B cell (primary cell): Measurements from ENCODE around the gene TOMM70. TPM values are rescaled to one million over a fixed set of nuclear protein-coding genes. Genes with fewer than 3 reads are reported as not detected.

ENCODE experiments used
- ATAC-seq: fragments of 200-7000 bp; cut with Tn5 transposase; one replicate; pipeline ENCODE4 v1.10.0; 2021; ENCODE audit warnings: low read depth, mild to moderate bottlenecking, moderate number of reproducible peaks, moderate library complexity
- CTCF ChIA-PET: fragments of 350-600 bp; sonication (Branson Sonifier 250); formaldehyde crosslinking; loops from one replicate; lab custom pipeline; 2021; ENCODE audit warnings: antibody characterized with exemption, inconsistent platforms; lab: Charles Lee
- POLR2A ChIA-PET: fragments of 350-600 bp; sonication (Branson Sonifier 250); formaldehyde crosslinking; loops from one replicate; lab custom pipeline; 2021; ENCODE audit warnings: antibody characterized with exemption; lab: Charles Lee
- DNase-seq: peaks from one replicate; pipeline ENCODE4 v3.0.0; 2013
- H2AFZ ChIP-seq: 2 replicates; pipeline ENCODE4 v1.6.1; 2012; ENCODE audit warnings: mild to moderate bottlenecking, low read depth, low read length; ENCODE audit not compliant: insufficient read depth, poor library complexity, severe bottlenecking
- H3K27ac ChIP-seq, 2 donors: 1 replicate in 1 of 2; 2 replicates in 1 of 2; pipeline ENCODE4 v1.5.1; 2012 to 2013; ENCODE audit warnings: low read length in 2 of 2, mild to moderate bottlenecking in 2 of 2, moderate library complexity in 1 of 2
- H3K27me3 ChIP-seq, 4 experiments: fragments of 200-600 bp in 1 of 4; sonication (generic) in 1 of 4; replicated peaks in 1 of 4; 1 replicate in 2 of 4; 2 replicates in 2 of 4; pipeline versions ENCODE4 v1.6.1 to v1.7.0; 2013 to 2016; ENCODE audit warnings: low read length in 3 of 4, mild to moderate bottlenecking in 2 of 4, mixed read lengths in 1 of 4, moderate library complexity in 1 of 4; ENCODE audit not compliant: insufficient read depth in 4 of 4, control insufficient read depth in 3 of 4; ENCODE audit errors: control extremely low read depth in 1 of 4
- H3K36me3 ChIP-seq, 2 experiments: replicated peaks in 1 of 2; 1 replicate in 1 of 2; 2 replicates in 1 of 2; pipeline versions ENCODE4 v1.6.1 to v1.7.1; 2013; ENCODE audit warnings: low read length in 1 of 2; ENCODE audit not compliant: insufficient read depth in 2 of 2, control insufficient read depth in 1 of 2; ENCODE audit errors: control extremely low read depth in 1 of 2, extremely low read depth in 1 of 2
- H3K4me1 ChIP-seq, 2 donors: fragments of 200-600 bp in 1 of 2; sonication (generic) in 1 of 2; 1 replicate in 1 of 2; 2 replicates in 1 of 2; pipeline versions ENCODE4 v1.5.1 to v1.6.1; 2013 to 2017; ENCODE audit warnings: low read length in 2 of 2; ENCODE audit not compliant: control insufficient read depth in 2 of 2, insufficient read depth in 2 of 2
- H3K4me2 ChIP-seq: replicated peaks from 2 replicates; pipeline ENCODE3; 2012; ENCODE audit warnings: mild to moderate bottlenecking, low read depth, low read length; ENCODE audit not compliant: poor library complexity, severe bottlenecking
- H3K4me3 ChIP-seq, 5 experiments: fragments of 200-600 bp in 1 of 5; sonication (generic) in 1 of 5; 1 replicate in 3 of 5; 2 replicates in 2 of 5; pipeline versions ENCODE4 v1.5.1 to v1.7.0; 2011 to 2016; ENCODE audit warnings: low read length in 4 of 5, mild to moderate bottlenecking in 4 of 5, low read depth in 2 of 5, control low read depth in 1 of 5, moderate library complexity in 1 of 5; ENCODE audit not compliant: insufficient read depth in 1 of 5; ENCODE audit errors: control extremely low read depth in 1 of 5, extremely low read depth in 1 of 5
- H3K79me2 ChIP-seq: fragments of 200-600 bp; sonication (generic); one replicate; pipeline ENCODE4 v1.6.0; 2016; ENCODE audit warnings: low read length; ENCODE audit not compliant: control insufficient read depth, insufficient read depth
- H3K9ac ChIP-seq: fragments of 200-600 bp; sonication (generic); 2 replicates; pipeline ENCODE4 v1.6.1; 2017; ENCODE audit warnings: mild to moderate bottlenecking, low read length, moderate library complexity
- H3K9me3 ChIP-seq, 3 donors: one replicate each; pipeline versions ENCODE4 v1.6.1 to v1.7.1; 2013; ENCODE audit warnings: low read length in 2 of 3; ENCODE audit not compliant: control insufficient read depth in 2 of 3, insufficient read depth in 1 of 3; ENCODE audit errors: control extremely low read depth in 1 of 3
- H4K20me1 ChIP-seq: 2 replicates; pipeline ENCODE4 v1.6.0; 2012; ENCODE audit warnings: mild to moderate bottlenecking, low read length; ENCODE audit not compliant: insufficient read depth, control insufficient read depth, poor library complexity, severe bottlenecking
- H3K27ac Mint-ChIP-seq: one replicate; pipeline ENCODE4 v1.8.0; 2021; ENCODE audit warnings: mixed read lengths
- H3K27me3 Mint-ChIP-seq: one replicate; pipeline ENCODE4 v1.8.0; 2021; ENCODE audit warnings: mixed read lengths
- H3K4me1 Mint-ChIP-seq: one replicate; pipeline ENCODE4 v1.8.0; 2021; ENCODE audit warnings: mixed read lengths
- H3K4me3 Mint-ChIP-seq: one replicate; pipeline ENCODE4 v1.8.0; 2021; ENCODE audit warnings: mixed read lengths
- H3K9me3 Mint-ChIP-seq: one replicate; pipeline ENCODE4 v1.8.0; 2022; ENCODE audit warnings: mixed read lengths; ENCODE audit not compliant: insufficient read depth
- CTCF ChIP-seq: fragments of 200-600 bp; IDR thresholded peaks from one replicate; pipeline ENCODE4 v1.8.0; 2022; ENCODE audit warnings: antibody characterized with exemption, mild to moderate bottlenecking
- EZH2 ChIP-seq: IDR thresholded peaks from 2 replicates; pipeline ENCODE4 v1.6.1; 2012; ENCODE audit warnings: borderline replicate concordance, low read depth, mild to moderate bottlenecking, moderate library complexity, low read length; ENCODE audit not compliant: insufficient read depth, poor library complexity, severe bottlenecking
- WGBS: methylation state at CpG from one replicate; pipeline ENCODE4 v1.1.5; 2013; ENCODE audit warnings: missing lambda C conversion rate; ENCODE audit not compliant: insufficient coverage; 5-methylcytosine and 5-hydroxymethylcytosine counted together
- intact Hi-C: fragments of 100-400 bp; cut with micrococcal nuclease; formaldehyde crosslinking; loops from one replicate; pipeline ENCODE4 v1.10.0; 2022
- polyA plus RNA-seq: library from polyadenylated mRNA; depleted of rRNA; stranded (reverse); fragments of >200 nt; gene quantifications from 2 replicates; pipeline ENCODE4 v1.2.3, GENCODE V29; 2012
- total RNA-seq, 2 donors: library from RNA; stranded (reverse); fragments of 120-200 nt in 1 of 2; gene quantifications; 1 replicate in 1 of 2; 2 replicates in 1 of 2; pipeline versions ENCODE4 v1.2.3 to v1.2.4, GENCODE V29; 2013 to 2022

Gene TOMM70
- total and polyA plus RNA-seq, 2 donors (not counting 1 experiment from before 2014, with no cell fraction given), result 6.9 to 30.0 TPM

DNA sequence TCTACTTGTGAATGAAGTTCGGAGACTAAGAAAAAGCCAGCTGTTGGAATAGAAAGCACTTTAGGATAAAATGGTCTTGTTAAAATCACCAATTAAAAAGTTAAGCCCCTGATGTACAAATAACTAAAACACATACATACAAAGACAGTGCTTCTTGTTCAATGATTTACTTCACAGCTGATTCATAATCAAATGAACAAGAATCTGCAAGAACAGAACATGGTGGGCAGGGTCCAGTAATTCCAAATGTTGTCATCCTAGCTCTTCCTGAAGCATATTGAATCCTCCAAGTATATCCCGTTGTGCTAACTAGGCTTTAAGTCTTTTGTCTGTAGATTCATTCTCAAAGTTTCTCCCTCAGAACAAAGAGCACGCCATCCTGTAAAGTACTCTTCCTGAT lies 41.9 kb downstream of the TOMM70 start:
- Histone ChIP-seq H3K36me3 (peaks cover 3 to 35% of the 10 kb centered on the region in 2 experiments), H3K4me3 (no peak overlapping the region), H2AFZ (no peak overlapping the region), H3K27ac (no peak overlapping the region), H3K79me2 (no peaks in the 10 kb centered on the region), H4K20me1 (no peaks in the 10 kb centered on the region), H3K27me3 (no peaks in the 10 kb centered on the region), H3K4me2 (no peak overlapping the region), H3K4me1 (no peaks in the 10 kb centered on the region), H3K9ac (no peak overlapping the region), H3K9me3 (no peaks in the 10 kb centered on the region)
- Mint-ChIP-seq H3K4me1 (no peaks in the 10 kb centered on the region), H3K27me3 (no peaks in the 10 kb centered on the region), H3K27ac (no peak overlapping the region), H3K9me3 (peaks cover 2% of the 10 kb centered on the region), H3K4me3 (no peak overlapping the region)
- CTCF ChIA-PET, result interaction anchor here (1.1 kb wide), 1 partner anchor 527 kb away, joined by 6 read pairs; no protein-coding TSS in a partner anchor
- intact Hi-C loops, result no loop called here
- ATAC-seq (no peak), DNase-seq (no peak)
- 100% methylated on average over 2 of the region's 3 CpGs for WGBS
- POLR2A ChIA-PET, result no interaction called here
- TF ChIP-seq EZH2, result no peak
- TF ChIP-seq CTCF, result no peak

DNA sequence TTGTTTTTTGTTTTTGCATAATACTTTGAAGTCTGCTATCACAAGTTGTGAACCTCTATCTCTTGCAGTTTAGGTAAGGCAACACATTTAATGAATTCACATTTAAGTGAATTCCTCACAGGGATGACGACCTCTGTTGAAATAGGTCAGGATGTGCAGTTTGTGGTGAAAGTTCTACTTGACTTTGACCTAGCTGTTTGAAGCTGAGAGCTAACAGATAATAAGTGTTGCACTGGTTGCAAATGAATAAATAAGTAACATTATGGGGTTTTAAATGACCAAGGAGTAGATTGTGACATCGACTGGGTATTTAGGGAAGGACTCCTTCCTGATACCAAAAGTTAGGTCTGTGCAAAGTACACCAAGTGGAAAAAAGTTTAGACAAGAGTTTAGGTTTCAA lies 42.5 kb downstream of the TOMM70 start:
- no peak for DNase-seq
- POLR2A ChIA-PET, result no interaction called here
- H3K27ac ChIP-seq, result no peak overlapping the region
- H3K9ac ChIP-seq, result no peak overlapping the region
- no peak overlapping the region for H3K4me3 Mint-ChIP-seq
- no peaks in the 10 kb centered on the region for H3K27me3 ChIP-seq
- no peak overlapping the region for H3K4me3 ChIP-seq
- H2AFZ ChIP-seq, result no peak overlapping the region
- H3K4me1 Mint-ChIP-seq, result no peaks in the 10 kb centered on the region
- WGBS, result 100% methylated on average over 2 of the region's 2 CpGs
- CTCF ChIA-PET, result no interaction called here
- H3K9me3 Mint-ChIP-seq, result peaks cover 2% of the 10 kb centered on the region
- H3K4me1 ChIP-seq, result no peaks in the 10 kb centered on the region
- no peaks in the 10 kb centered on the region for H3K9me3 ChIP-seq
- no peak overlapping the region for H3K27ac Mint-ChIP-seq
- H3K4me2 ChIP-seq, result no peak overlapping the region
- H3K79me2 ChIP-seq, result no peaks in the 10 kb centered on the region
- intact Hi-C loops, result no loop called here
- TF ChIP-seq EZH2, result no peak
- TF ChIP-seq CTCF, result no peak
- H3K27me3 Mint-ChIP-seq, result no peaks in the 10 kb centered on the region
- H3K36me3 ChIP-seq, result peaks cover 3 to 36% of the 10 kb centered on the region in 2 experiments
- no peaks in the 10 kb centered on the region for H4K20me1 ChIP-seq
- no peak for ATAC-seq
